SU-DHL-6 (cell line): ENCODE measurements around the gene SLC2A6.

Experiments used
- H2AFZ ChIP-seq: fragments of 200-600 bp; sonication (generic); 2 replicates; pipeline ENCODE4 v1.6.1; 2014; ENCODE audit warnings: low read depth, mild to moderate bottlenecking, moderate library complexity, mixed read lengths, antibody characterized with exemption, low read length; ENCODE audit not compliant: severe bottlenecking
- H3F3A ChIP-seq: fragments of 200-600 bp; shearing (Covaris generic); 2 replicates; pipeline ENCODE4 v1.6.0; 2016; ENCODE audit warnings: antibody characterized with exemption, mild to moderate bottlenecking; ENCODE audit not compliant: insufficient read depth
- H3K27ac ChIP-seq: fragments of 200-600 bp; sonication (generic); 2 replicates; pipeline ENCODE4 v1.5.1; 2016; ENCODE audit warnings: low read depth, mild to moderate bottlenecking, low read length, moderate library complexity, mixed read lengths
- H3K27me3 ChIP-seq: fragments of 200-600 bp; sonication (generic), shearing (Covaris generic); 2 replicates; pipeline ENCODE4 v1.6.0; 2014; ENCODE audit warnings: mild to moderate bottlenecking, low read length
- H3K36me3 ChIP-seq: fragments of 200-600 bp; sonication (generic); 2 replicates; pipeline ENCODE4 v1.6.1; 2014; ENCODE audit warnings: mild to moderate bottlenecking, low read length, mixed read lengths
- H3K4me2 ChIP-seq: fragments of 300-600, 200-600 bp; shearing (Covaris generic), sonication (generic); 2 replicates; pipeline ENCODE4 v1.6.0; 2014; ENCODE audit warnings: low read length, low read depth, mild to moderate bottlenecking; ENCODE audit not compliant: poor library complexity, severe bottlenecking
- H3K4me3 ChIP-seq: fragments of 200-600 bp; sonication (generic); 2 replicates; pipeline ENCODE4 v1.5.1; 2014; ENCODE audit warnings: antibody characterized with exemption, low read length, mild to moderate bottlenecking, mixed read lengths; ENCODE audit not compliant: insufficient read depth, poor library complexity, severe bottlenecking
- H3K79me2 ChIP-seq: fragments of 200-600 bp; sonication (generic); 2 replicates; pipeline ENCODE4 v1.6.1; 2014; ENCODE audit warnings: mild to moderate bottlenecking, low read length, moderate library complexity; ENCODE audit not compliant: insufficient read depth
- H3K9ac ChIP-seq: fragments of 200-600 bp; sonication (generic); 2 replicates; pipeline ENCODE4 v1.7.0; 2014; ENCODE audit warnings: mild to moderate bottlenecking, low read length
- H3K9me2 ChIP-seq: fragments of 200-600 bp; sonication (generic); replicated peaks from 2 replicates; pipeline ENCODE4 v1.6.1; 2014; ENCODE audit warnings: low read length; ENCODE audit not compliant: insufficient read depth
- H3K9me3 ChIP-seq: fragments of 200-600 bp; sonication (generic); 2 replicates; pipeline ENCODE4 v1.6.1; 2014; ENCODE audit warnings: low read length, mixed read lengths; ENCODE audit not compliant: insufficient read depth
- H4K20me1 ChIP-seq: fragments of 200-600 bp; sonication (generic); 2 replicates; pipeline ENCODE4 v1.6.1; 2014; ENCODE audit warnings: low read depth, mild to moderate bottlenecking, antibody characterized with exemption, low read length, moderate library complexity, mixed read lengths
- CTCF ChIP-seq: fragments of 200-600 bp; sonication (generic); IDR thresholded peaks from one replicate; pipeline ENCODE4 v1.5.1; 2017; ENCODE audit warnings: antibody characterized with exemption, mild to moderate bottlenecking, low read length, moderate library complexity; ENCODE audit not compliant: insufficient read depth, poor library complexity, severe bottlenecking
- EZH2phosphoT487 ChIP-seq: fragments of 200-600 bp; sonication (generic), shearing (Covaris generic); conservative IDR thresholded peaks from 2 replicates; pipeline ENCODE4 v1.6.1; 2018; ENCODE audit warnings: mild to moderate bottlenecking, antibody characterized with exemption, low read length, moderate library complexity, mixed read lengths

The SLC2A6 gene

DNA sequence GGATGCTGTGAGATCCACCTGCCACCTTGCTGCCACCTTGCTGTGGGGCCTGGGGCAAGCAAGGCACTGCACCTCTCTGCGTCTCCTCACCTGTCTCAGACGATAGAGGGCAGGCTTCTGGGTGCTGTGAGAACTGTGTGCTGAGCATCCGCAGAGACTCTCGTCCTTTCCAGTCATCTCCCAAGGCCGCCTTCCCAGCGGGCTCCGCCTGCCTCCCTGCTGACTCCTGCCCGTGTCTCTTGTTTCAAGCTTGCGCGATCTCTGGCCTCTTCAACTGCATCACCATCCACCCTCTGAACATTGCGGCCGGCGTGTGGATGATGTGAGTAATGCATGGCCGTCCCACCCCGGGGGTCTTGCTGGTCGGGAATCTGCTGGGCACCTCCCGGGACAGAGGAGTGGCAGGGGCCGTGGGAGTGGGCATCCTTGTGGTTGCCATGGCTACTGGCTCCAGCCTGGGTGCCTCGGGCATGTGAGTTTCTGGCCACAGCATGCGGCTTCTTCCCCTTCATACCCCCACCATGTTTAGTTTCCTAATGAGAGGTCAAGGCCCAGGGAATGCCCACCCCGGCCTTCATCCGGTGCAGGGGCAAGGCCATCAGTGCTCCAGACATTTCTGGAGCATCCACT is 15.6 kb downstream of the SLC2A6 start:
- Histone ChIP-seq H3K27ac (no peak overlapping the region), H3K9ac (no peak overlapping the region), H3K36me3 (no peaks in the 10 kb centered on the region), H3K4me2 (no peak overlapping the region), H3F3A (no peaks in the 10 kb centered on the region), H3K9me3 (no peaks in the 10 kb centered on the region), H2AFZ (no peak overlapping the region), H3K27me3 (no peaks in the 10 kb centered on the region), H3K9me2 (no peaks in the 10 kb centered on the region), H3K79me2 (no peaks in the 10 kb centered on the region), H4K20me1 (no peaks in the 10 kb centered on the region), H3K4me3 (no peak overlapping the region)
- no peak for TF ChIP-seq EZH2phosphoT487
- peak; percentile 44 for TF ChIP-seq CTCF

GRCh38 chr9:133461975-133462374 is 16.9 kb downstream of the SLC2A6 start:
- Histone ChIP-seq H3K9me3 (no peaks in the 10 kb centered on the region), H3K36me3 (no peaks in the 10 kb centered on the region), H3K27me3 (no peaks in the 10 kb centered on the region), H3F3A (no peaks in the 10 kb centered on the region), H3K27ac (no peak overlapping the region), H2AFZ (no peak overlapping the region), H3K79me2 (no peaks in the 10 kb centered on the region), H3K4me3 (no peak overlapping the region), H3K9ac (no peak overlapping the region), H3K4me2 (no peak overlapping the region), H4K20me1 (no peaks in the 10 kb centered on the region), H3K9me2 (no peaks in the 10 kb centered on the region)
- no peak for TF ChIP-seq CTCF
- no peak for TF ChIP-seq EZH2phosphoT487

DNA sequence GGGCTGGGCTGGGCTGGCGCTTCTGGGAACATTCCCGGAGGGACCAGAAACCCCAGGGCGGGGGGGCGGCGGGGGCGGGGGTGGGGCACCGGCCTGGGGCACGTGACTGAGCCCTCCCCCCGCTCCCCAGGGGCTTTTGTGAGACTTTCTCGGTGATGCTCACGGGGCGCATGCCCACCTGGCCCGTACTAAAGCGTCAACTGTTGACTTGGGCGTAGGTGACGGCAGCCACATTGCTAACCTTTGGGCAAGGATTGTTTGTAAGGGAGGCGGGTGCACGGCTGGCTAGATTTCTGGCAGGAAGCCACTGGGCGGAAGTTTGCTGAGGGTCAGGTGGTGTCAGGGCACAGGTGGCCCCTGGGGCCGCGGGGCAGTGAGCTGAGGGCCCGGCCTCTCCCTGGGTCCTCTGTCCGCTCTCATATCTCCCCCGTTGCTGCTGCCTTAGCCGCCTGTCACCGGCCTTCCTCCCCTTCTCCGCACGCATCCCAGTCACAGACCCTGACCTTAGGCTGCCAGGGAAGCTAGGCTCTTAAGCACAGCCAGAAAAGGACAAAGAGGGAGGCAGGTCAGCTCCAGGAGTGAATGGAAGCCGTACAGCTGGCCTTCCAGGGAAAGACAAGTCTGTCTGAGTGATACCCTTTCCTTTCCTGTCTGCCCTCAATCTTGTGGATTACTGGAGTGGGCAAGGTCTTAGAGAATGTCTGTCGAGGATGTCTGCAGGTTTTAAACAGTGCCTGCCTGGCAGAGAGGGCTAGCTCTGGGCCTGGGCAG is 18.3 kb downstream of the SLC2A6 start:
- no peaks in the 10 kb centered on the region for H3K36me3 ChIP-seq

More for the DNA sequence above, 18.3 kb downstream of the SLC2A6 start:
- peak overlapping the region; percentile 70 for H3K4me2 ChIP-seq
- no peaks in the 10 kb centered on the region for H3K27me3 ChIP-seq
- TF ChIP-seq EZH2phosphoT487 (no peak), CTCF (no peak)
- peak overlapping the region; percentile 67 for H3K9ac ChIP-seq
- no peaks in the 10 kb centered on the region for H3F3A ChIP-seq
- no peaks in the 10 kb centered on the region for H3K9me3 ChIP-seq
- H3K9me2 ChIP-seq: no peaks in the 10 kb centered on the region
- peak overlapping the region; percentile 66 for H3K4me3 ChIP-seq
- H3K79me2 ChIP-seq: no peaks in the 10 kb centered on the region
- H4K20me1 ChIP-seq: no peaks in the 10 kb centered on the region
- H3K27ac ChIP-seq: no peak overlapping the region
- no peak overlapping the region for H2AFZ ChIP-seq
